HG03045 (cell line): ENCODE data around the gene TNFRSF13B.
"Not testable (repeated sequence)": the region's sequence is repeated elsewhere in the genome, so short reads cannot be mapped to it uniquely, and the experiment has no call there.

ENCODE experiments used
- ATAC-seq: cut with Tn5 transposase; IDR thresholded peaks from one replicate; pipeline ENCODE4 v1.9.1; 2021; ENCODE audit warnings: mild to moderate bottlenecking, moderate library complexity; ENCODE audit not compliant: unreplicated experiment

The TNFRSF13B gene

DNA sequence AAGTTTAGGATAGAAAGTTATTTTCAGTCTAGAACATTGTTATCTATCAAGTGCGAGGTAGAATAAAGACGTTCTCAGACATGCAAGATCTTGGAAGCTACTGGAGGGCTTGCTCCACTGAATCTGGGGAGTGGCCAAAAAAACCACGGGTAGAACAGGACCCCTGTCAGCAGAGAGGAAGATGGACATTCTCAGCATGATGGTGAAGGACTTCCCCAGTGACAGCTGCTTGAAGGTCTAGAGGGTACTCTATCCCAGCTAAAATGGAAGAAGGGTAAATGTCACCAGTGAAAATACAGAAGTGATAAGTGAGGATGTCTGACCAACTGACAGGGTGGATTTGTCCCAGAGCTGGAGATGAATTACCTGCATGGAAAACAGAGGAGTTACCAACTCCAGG, 10.1 kb downstream of the TNFRSF13B start:
- no peak for ATAC-seq

DNA sequence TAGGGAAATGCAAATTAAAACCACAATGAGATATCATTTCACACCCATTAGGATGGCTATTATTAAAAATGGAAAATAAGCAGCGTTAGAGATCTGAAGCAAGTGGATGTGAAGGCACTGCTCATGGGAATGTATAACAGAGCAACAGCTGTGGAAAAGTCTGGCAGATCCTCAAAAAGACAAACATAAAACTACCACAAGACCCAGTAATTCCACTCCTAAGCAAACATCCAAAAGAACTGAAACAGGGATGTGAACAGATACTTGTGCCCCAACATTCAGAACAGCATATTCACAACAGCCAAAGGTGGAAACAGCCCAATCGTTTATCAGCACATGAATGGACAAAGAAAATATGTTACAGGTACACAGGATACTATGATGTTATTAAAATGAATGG, 10.9 kb downstream of the TNFRSF13B start:
- ATAC-seq = not testable (repeated sequence)

DNA sequence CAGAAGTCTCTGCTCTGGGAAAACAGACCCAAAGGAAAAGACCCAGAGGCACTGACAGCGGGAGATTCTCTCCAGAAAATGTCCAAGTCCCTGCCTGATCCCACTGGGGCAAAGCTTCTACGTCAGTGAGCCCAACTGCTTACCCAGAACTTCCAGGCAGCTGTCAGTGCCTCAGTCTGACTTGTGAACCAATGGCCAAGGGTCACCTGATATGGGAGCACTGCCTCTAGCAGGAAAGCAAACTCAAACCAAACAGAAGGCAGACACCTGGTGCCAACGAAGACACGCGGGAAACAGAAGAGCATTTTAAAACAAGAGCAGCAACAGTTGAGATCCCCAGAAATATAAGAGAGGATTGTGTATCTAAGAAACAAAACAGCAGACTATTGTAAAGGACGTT, 16.9 kb downstream of the TNFRSF13B start:
- ATAC-seq = not testable (repeated sequence)

DNA sequence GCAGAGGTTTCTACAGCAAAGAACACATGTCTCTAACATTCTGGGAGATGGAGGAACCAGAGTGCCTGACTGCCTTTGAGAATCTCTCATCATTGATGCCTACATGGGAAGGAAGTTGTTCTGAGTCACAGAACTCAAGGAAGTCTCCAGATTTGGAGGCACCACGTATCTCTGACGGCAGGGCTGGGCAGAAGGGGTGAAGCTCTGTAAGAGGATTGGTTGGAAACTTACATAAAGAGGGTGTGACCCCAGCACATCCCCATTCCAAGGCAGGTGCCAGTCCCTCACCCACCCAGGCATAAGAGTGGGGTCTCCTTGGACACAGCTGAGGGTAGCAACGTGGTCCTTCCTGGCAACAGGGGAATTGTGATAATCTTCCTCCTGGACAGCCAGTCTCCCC, 17.4 kb downstream of the TNFRSF13B start:
- no peak for ATAC-seq

DNA sequence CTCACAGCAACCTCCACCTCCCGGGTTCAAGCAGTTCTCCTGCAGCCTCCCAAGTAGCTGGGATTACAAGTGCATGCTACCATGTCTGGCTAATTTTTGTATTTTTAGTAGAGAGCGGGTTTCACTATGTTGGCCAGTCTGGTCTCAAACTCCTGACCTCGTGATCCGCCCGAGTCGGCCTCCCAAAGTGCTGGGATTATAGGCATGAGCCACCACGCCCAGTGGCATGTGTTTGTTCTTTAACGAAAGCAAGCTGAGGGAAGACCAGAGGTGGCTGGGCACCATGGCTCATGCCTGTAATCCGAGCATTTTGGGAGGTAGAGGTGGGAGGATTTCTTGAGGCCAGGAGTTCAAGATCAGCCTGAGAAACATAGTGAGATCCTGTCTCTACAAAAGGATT, 18.1 kb downstream of the TNFRSF13B start:
- ATAC-seq = no peak

DNA sequence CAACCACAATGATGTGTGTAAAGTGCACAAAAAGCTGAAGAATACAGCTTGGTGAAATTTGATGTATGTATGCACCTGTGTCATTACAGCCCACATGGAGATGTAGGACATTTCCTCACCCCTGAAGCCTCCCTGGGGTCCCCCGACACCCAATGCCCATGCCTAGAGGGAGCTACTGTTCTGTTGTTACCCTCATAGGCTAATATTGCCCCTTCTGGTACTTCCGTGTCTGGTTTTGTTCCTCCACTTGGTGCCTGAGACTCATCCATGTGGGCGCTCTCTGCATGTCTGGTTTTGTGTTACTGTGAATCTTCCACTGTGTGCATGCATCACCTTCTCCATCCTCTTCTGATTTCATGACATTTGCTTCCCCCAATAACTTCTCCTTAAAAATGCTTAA, 18.6 kb downstream of the TNFRSF13B start:
- ATAC-seq = no peak

DNA sequence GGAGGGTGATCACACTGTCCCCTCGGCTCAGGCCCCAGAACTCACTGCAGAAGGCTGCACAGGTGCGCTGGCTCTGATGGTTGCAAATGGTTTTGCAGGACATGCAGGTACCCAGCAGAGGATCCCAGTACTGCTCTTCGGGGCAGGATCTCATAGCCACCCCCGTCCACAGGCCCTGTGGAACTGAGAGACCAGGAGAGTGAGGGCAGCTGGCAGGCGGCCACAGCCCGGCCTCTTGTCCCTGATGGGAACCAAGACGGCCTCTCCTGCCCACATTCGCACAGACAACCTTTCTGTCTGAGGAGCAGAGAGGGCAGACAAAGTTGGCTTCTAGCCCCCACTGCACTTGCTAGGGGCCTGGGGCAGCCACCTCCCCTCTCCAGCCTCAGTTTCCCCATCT, 19.5 kb downstream of the TNFRSF13B start:
- no peak for ATAC-seq

DNA sequence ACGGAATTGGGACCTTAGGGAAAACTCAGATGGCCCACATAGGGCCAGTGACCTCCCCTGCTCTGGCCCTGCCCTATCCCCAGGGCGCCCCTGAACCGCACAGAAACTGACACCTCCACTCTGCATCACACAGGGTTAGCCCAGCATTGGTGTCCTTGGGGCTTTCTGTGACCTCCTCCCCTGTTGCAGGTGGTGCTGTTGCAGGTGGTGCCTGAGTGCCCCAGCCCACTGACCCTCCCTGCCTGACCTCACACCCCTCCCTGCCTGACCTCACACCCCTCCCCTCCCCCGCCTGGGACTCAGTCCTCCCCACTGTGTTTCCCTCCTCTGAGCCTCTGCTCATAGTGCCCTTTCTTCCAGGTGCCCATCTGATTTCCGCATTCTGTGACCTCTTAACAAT, 21.4 kb downstream of the TNFRSF13B start:
- ATAC-seq = no peak

DNA sequence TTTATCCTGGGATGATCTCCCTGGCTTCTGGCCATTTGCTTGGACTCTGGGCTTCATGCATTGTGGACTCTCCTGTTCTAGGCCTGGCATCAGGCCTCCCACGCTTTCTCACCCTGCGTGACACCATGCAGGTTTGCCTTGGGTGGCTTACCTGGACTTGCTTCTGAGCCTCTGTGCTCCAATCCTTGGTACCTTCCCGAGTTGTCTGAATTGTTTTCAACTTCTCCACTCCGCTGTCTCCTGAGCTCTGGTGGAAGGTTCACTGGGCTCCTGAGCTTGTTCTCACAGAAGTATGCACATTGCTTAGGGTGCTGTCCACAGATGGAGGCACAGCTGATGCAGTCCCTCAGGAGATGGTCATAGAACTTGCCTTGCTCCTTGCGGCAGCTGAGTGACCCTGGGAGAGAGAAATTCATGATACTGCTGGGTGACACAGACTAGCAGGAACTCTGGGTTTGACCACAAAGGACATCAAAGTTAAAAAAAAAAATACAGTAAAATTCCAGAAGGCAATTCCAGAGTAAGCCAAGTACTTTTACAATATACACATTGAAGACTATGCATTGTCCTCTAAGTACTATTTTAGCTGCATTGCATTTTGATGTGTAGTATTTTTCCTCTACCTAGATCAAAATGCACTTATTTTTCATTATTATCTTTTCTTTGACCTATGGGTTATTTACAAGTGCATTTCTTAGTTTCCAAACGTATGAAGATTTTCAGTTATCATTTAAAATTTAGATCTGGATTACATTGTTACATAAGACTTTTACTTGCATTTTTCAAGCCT, 23.1 kb downstream of the TNFRSF13B start:
- no peak for ATAC-seq

DNA sequence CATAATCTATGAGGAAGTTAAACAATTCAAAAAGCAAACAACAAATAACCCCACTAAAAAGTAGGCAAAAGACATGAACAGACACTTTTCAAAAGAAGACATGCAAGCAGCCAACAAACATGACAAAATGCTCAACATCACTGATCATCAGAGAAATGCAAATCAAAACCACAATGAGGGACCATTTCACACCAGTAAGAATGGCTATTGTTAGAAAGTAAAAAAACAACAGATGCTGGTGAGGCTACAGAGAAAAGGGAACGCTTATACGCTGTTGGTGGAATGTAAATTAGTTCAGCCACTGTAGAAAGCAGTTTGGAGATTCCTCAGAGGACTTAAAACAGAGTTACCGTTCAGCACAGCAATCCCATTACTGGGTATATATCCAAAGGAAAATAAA, 24.4 kb downstream of the TNFRSF13B start:
- no peak for ATAC-seq

DNA sequence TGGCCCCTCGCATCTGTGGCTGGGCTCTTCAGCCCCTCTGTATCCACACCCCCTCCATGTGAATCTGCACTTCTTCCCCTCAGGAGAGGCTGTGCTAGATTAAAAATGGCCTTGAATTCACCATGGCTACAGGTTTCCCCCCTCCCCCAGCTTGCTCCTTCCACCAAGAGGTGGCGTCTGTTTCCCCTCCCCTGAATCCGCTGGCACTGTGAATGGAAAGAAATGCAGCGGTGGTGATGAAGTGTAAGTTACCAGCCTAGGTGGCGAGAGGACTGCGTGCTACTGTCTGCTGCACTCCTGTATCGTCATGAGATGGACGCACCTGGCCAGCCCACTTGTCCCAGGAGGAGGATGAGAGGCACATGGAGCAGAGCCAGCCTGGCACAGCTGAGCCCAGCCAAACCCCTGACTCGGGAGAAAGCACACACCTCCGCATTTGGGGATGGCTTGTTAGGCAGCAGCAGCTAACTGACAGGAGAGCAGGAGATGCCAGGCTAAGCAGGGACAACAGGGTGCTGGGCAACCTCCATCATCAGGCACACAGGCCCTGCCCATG, 26.2 kb downstream of the TNFRSF13B start:
- ATAC-seq = no peak

DNA sequence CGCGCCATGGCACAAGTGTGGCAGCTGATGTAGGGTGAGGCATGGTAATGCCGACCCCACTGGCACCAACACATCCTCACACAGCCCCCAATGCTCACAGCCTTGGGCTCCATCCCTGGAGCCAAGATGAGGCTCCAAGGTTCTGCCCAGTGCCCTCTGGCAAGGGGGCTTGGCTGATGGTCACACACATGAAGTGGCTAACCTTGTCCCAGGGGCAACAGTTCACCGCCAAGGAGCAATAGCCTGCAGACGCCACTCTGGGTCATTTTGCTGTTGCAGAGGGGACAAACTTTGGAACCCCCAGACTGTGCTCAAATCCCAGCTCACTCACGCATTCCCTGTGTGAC, 26.8 kb downstream of the TNFRSF13B start:
- no peak for ATAC-seq

DNA sequence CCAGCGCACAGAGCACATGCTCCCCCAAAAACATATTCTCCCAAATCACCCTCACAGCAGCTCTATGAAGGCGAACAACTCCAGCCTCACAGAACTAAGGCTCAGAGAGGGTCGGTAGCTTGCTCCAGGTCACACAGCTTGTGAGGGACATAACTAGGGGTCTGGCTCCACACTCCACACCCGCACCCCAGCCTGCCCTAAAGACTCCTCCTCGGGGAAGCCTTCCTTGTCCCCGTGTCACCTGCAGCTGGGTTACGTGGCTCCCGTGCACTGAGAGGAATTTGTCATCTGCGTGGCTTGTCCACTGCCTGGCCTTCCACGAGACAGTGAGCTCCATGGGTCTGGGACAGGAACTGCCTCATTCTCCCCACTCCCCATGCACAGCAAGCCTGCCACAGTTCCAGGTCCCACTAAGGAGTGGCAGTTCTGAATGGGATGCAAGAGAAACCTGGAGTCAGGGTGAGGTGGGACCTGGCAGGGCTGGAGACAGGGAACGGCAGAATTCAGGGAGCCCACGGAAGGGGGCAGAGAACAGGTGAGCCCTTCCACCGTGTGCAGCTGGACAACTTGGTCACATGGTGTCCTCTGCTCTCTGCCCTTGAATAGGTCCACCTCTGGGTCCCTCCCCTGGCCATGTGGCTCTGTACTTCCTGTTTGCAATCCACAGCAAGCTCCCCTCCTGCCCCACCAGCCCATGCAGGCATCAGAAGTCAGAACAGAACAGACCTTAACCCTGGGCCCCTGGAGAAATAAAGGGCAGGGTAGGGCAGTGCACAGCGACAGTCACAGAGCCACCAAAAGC, 27.4 kb downstream of the TNFRSF13B start:
- no peak for ATAC-seq

DNA sequence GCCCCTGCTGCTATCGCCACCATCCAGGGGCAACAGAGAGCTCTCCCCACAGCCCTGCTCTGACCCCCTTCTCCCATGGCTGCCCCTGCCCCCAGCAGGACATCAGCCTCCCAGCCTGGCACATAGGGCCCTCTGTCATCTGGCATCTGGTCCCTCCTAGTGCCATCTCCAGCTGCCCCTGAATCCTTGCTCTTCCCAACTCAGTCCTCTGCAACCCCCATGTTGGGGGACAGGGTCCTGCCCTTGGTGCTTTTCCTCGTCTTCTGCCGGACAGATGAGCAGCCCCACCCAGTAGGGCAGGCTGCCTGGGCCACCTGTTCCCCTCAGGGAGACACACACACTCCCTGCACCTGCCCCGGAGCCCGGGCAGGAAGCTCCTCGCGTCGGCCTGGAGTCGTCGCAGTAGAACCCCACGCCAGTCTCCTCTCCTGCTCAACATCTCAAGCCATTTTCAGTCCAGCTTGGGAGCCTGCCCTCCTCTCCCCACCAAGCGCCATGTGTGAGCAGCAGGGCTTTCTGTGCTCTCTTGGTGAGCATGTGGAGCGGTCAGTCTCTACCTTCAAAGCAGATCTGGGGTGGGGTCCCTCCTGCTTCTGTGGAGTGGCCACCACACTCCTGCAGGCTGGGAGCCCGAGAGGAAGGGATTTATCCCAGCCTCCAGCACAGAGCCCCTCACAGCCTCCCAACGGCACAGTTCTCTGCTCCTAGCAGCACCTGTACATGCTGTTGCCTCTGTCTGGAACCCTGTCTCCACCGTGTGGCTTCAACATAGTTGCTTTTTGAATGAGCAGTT, 28.2 kb downstream of the TNFRSF13B start:
- no peak for ATAC-seq

DNA sequence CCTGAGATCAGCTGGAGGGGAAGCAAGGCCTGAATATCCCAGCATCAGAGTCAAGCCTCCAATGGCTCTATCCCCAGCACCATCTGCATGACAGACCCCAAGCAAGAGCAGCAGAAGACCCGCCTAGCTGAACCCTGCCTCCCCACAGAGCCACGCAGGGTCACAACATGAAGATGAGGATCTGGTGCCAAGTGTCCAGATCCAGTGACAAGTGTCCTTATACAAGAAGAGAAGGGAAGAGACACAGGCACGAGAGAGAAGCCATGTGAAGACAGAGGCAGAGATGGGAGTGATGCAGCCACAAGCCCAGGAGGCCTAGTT, 28.9 kb downstream of the TNFRSF13B start:
- ATAC-seq = no peak

DNA sequence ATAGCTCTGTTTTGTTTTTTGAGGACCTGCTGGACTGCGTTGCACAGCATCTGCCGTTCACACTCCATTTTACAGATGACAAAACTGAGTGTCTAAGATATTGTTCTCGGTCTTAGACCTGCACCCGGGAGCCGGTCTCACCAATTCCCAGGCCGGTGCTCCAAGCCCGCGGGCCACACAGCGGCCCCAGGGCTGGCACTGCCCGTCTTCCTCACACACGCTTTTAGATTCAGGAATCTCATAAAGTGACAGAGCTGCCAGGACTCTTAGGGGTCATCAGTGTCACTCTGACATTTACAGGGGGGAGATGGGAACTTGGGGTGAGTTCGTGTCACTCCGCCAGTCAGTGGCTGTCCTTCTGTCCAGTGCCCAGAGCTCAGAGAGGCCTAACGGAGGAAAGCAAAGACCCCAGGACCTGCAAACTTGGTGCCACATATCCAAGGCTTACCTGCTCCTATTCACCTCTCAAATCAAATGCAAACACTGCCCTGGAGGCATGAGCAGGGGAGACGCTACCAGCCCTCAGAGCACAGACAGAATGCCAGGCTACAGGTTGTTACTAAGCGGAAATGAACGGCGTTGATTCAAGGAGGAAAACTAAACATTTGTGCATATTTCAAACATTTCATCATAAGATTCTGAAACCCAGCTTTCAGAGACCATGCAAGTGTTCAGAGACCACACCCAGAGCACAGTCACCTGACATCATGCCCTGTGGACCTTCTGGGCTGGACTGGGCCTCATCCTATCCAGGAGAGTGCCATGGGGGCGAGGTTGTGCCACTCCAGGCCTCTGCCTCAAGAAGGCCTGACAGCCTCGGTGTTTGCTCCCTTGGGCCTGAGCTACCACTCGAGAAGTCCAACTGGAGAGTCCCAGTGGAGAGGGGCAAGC, 29.5 kb downstream of the TNFRSF13B start:
- ATAC-seq = no peak

DNA sequence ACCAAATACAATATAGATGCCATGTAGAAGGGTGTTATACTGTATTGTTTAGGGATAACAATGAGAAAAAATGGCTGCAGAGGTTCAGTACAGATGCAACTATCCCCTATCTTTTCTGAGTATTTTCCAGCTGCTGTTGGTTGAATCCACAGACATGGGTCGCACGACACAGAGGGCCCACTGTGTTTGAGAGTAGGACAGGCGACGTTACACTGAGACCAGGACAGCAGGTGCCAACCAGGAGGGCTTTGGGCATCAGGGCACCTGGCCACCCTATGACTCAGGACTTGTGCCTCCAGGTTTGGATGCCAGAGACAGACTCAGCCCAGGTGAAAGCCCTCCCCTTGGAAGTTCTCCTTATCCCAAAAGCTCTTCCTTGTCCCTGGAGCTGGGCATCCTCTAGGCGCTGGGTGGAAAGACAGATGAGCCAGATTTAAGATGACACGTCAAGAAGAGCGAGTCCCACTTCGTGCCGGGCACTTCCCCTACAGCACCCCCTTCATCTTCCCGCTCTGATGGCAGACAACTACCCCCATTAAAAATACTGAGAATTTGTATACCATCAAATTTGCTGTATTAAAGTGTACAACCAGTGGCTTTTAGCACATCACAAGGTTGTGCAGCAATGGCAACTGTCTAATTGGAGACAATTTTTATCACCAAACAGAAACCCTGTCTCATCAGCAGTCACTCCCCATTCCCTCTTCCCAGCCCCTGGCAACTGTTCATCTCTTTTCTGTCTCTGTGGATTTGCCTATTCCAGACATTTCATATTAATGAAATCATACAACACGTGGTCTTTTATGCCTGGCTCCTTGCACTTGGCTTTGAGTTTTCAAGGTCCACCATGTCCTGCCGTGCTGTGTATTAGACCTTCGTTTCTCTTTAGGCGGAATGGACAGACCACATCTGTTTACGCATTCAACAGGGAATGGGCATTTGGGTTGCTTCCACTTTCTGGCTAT, 30.6 kb downstream of the TNFRSF13B start:
- no peak for ATAC-seq

DNA sequence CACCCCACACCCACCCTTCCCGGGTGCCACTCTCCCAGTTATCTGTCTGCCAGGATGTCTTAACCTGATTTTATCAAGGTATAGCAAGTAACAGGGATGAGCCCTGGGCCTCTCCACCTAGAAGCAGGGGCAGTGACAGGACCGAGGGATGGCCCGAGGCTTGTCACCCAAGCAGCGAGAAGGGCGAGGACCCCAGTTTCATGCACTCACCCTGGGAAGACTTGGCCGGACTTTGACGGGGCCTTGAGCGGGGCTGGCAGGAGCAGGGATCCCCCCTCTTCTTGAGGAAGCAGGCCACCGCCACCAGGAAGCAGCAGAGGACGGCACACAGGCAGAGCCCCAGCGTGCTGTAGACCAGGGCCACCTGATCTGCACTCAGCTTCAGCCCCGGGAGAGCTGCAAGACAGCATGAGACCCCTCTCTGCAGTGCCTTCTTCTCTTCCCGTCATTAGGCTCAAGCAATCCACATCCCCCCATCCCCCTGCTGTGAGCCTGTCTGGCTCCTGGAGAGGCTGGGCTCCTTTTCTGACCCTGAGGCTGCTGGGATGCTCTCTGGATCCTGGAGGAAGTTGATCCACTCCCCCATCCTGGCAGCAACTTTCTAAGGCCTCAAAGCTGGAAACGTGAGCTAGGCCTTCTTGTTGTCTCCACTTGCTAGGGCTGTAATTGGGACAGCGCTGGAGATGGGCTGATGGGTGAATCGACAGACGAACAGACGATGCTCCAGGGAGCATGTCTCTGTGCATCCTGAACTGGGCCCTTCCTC, 31.6 kb downstream of the TNFRSF13B start:
- ATAC-seq = no peak
